GM12873 (cell line): Measurements from ENCODE around the gene TBC1D8B.

Experiments used
- TF ChIP-seq, protein P1 (sequence below): IDR thresholded peaks from 2 replicates; pipeline ENCODE4 v1.5.1; 2012; ENCODE audit warnings: low read depth, mild to moderate bottlenecking, moderate library complexity, low read length, control low read depth; ENCODE audit not compliant: insufficient read depth; ENCODE audit errors: missing control alignments

Gene TBC1D8B

GRCh38 chrX:106811131-106811910 lies 8.8 kb downstream of the TBC1D8B start:
- TF ChIP-seq, protein P1, sequence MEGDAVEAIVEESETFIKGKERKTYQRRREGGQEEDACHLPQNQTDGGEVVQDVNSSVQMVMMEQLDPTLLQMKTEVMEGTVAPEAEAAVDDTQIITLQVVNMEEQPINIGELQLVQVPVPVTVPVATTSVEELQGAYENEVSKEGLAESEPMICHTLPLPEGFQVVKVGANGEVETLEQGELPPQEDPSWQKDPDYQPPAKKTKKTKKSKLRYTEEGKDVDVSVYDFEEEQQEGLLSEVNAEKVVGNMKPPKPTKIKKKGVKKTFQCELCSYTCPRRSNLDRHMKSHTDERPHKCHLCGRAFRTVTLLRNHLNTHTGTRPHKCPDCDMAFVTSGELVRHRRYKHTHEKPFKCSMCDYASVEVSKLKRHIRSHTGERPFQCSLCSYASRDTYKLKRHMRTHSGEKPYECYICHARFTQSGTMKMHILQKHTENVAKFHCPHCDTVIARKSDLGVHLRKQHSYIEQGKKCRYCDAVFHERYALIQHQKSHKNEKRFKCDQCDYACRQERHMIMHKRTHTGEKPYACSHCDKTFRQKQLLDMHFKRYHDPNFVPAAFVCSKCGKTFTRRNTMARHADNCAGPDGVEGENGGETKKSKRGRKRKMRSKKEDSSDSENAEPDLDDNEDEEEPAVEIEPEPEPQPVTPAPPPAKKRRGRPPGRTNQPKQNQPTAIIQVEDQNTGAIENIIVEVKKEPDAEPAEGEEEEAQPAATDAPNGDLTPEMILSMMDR = no peak

DNA sequence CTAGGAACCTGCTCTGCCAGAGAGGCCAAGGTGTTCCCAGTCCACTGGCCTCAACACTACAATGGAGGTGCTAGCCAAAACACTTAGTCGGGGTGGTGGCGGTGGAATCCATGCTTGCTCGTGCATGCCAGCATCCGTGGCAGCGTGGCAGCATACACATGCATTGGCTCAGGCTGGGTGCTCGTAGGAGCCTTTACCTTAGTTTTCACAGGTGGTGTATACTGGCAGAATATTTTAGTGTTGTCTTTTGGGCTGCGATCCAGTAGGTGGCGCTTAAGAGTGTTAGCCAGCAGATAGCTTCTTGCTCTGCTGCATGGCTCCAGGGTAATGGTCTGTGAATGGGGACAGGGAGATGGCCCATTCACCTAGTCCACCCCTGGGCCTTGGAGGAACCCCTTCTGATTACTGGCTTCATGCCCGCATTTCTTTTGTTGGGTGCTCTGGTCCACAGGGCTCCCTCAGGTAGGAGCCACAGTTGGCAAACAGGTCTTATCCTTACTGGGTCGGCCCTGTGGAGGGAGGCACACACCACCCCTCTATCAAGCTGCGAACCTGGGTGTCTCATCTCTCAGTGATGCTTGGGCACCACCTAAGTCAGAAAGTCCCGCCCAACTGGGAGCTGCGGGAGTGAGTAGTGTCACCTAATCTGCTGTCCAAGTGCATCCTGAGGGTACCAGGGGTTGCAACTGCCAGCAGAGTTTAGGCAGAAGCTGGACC lies 60.7 kb downstream of the TBC1D8B start:
- TF ChIP-seq, protein P1 = peak; percentile 87

DNA sequence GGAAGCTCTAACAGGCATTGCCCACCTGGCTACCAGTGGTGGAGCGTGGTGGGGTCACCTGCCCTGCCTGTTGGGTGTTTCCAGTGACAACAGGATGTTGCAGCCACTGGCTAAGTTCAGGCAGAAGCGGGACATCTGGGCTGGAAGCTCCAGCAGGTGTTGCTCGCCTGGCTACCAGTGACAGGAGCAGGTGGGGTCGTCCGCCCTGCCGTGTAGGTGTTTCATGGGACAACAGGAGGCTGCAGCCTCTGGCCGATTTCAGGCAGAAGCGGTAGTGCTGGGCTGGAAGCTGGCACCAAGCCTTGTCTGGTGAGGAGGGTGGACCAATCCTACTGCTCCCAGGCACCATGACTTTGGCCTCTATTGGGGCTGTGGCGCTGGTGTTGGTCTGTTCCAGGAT lies 61.2 kb downstream of the TBC1D8B start:
- TF ChIP-seq, protein P1 = no peak

DNA sequence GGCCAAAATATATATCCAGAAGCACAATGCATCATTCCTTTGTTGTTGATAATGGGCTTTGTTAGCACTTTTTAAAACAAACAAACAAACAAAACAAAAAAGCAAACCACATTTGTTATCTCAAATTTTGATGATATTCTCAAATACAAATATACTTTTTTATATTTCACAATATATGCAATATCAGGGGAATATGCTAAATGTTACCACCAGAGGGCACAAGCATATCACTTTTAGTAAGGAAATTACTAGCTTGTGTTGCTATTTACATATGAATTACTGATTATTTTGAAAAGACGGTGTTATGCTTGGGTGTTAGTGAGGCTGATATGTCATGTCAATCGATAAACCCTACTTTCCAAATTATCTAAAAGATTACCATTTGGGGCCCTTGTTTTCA lies 71.6 kb downstream of the TBC1D8B start:
- TF ChIP-seq, protein P1 = peak; percentile 52

- TF ChIP-seq, protein P1 = no peak
Observed at GRCh38 chrX:106875151-106875550, 72.7 kb downstream of the TBC1D8B start.

DNA sequence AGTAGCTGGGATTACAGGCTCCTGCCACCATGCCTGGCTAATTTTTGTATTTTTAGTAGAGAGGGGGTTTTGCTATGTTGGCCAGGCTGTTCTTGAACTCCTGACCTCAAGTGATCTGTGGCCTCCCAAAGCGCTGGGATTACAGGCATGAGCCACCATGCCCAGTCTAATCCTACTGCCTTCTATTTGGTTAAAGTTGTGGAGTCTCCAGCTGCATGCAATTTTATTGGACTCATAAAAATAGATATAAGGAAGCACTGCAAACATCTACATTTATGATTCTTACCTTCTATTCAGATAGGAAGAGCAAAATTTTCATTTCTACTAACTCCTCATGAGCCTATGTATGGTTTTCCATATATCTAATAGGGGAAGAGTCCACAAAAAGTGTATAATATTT lies 87.0 kb downstream of the TBC1D8B start:
- TF ChIP-seq, protein P1 = no peak

DNA sequence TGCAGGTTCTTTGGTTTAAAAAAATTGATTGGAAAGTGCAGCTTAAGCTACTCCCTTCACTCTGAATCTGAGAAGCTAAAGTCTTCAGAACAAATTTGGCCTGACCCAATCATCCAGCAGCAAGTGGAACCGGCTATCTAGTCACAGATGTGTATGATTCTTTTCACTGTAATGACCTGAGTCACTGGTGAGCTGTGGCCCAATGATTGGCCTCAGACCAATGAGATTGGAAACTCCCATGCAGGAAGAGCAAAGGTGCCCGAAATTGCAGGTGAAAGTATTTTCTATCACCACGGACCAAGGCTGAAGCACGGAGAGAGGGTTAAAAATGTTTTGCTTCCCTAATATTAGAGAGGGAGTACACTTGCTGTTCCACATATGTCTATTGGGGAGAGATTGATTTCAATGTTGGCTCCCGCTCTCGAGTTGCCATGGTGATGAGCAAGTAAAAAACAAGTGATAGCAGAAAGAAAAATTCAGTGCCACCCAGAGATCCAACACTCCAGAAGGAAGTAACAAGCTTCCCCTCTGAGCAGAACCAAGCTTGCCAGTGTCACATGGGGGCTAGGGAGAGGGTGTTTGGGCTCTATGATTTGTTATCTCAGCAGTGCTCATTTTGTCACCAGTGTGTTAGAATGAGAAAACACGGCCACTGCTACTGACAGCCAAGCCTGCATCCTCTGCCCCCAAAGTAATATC lies 89.4 kb downstream of the TBC1D8B start:
- TF ChIP-seq, protein P1 = no peak
